GM23338 (cell line): Measurements from ENCODE around the gene WDR87.

Experiments used
- CTCF ChIP-seq, 2 experiments: fragments of 200-600 bp in 1 of 2; sonication (generic) in 1 of 2; conservative IDR thresholded peaks; 2 replicates each; pipeline versions ENCODE4 v1.5.1 to v1.6.1; 2016 to 2017; ENCODE audit warnings: antibody characterized with exemption in 2 of 2, low read depth in 2 of 2, mild to moderate bottlenecking in 2 of 2, moderate library complexity in 1 of 2
- EZH2 ChIP-seq: fragments of 200-600 bp; sonication (generic); IDR thresholded peaks from one replicate; pipeline ENCODE4 v1.8.0; 2017; ENCODE audit warnings: antibody characterized with exemption, mild to moderate bottlenecking, low read depth; ENCODE audit not compliant: unreplicated experiment
- EZH2phosphoT487 ChIP-seq: fragments of 200-600 bp; sonication (generic); IDR thresholded peaks from one replicate; pipeline ENCODE4 v1.8.1; 2018; ENCODE audit warnings: antibody characterized with exemption; ENCODE audit not compliant: unreplicated experiment
- REST ChIP-seq: IDR thresholded peaks from one replicate; pipeline ENCODE4 v1.6.1; 2018; ENCODE audit warnings: antibody characterized with exemption; ENCODE audit not compliant: unreplicated experiment
- STAT1 ChIP-seq: IDR thresholded peaks from one replicate; pipeline ENCODE4 v1.6.1; 2016; ENCODE audit warnings: antibody characterized with exemption; ENCODE audit not compliant: unreplicated experiment
- ZNF331 ChIP-seq: fragments of 250-450 bp; sonication (Bioruptor Pico); IDR thresholded peaks from 2 replicates; pipeline ENCODE4 v1.5.0; 2020; ENCODE audit warnings: low read depth, mild to moderate bottlenecking, moderate library complexity

- no peak for TF ChIP-seq CTCF (conservative IDR thresholded peaks at IDR 0.05; ENCODE audit: low read depth in 2 of 2)
- no peak for TF ChIP-seq REST
- no peak for TF ChIP-seq EZH2
- no peak for TF ChIP-seq STAT1
- TF ChIP-seq EZH2phosphoT487: no peak
- no peak for TF ChIP-seq ZNF331
Observed at GRCh38 chr19:37906869-37907734, 708 bp upstream of the WDR87 start, which contains the start of gene SIPA1L3.
